ENCODE results near the gene ENPP3. TPM values are rescaled to one million over a fixed set of nuclear protein-coding genes. Genes with fewer than 3 reads are reported as not detected.
A peak's percentile ranks its signal among the peaks of the same experiment; 100 is the strongest.

The ENPP3 gene
- total and polyA plus RNA-seq, 2 of the 13 experiments (the other 11 are each of a cell fraction or from before 2014, with no cell fraction given), result 40.0 to 75.4 TPM

GRCh38 chr6:131635384-131636340 is 1.4 kb upstream of the ENPP3 start (continued):
- peak; percentile 97 for TF ChIP-seq ZNF770 (CRISPR knock-in tag; IDR thresholded peaks at IDR 0.05)
- peak; percentile 58; the same call in 1 of the 2 replicates for TF ChIP-seq NAIF1 (CRISPR knock-in tag; IDR thresholded peaks at IDR 0.05; ENCODE audit: borderline replicate concordance)
- peak; percentile 62 for TF ChIP-seq NCOR1 (IDR thresholded peaks at IDR 0.05; ENCODE audit: borderline replicate concordance, low read length)
- TF ChIP-seq HNRNPLL (IDR thresholded peaks at IDR 0.05; ENCODE audit: low read depth, low read length, poor library complexity, severe bottlenecking), result no peak
- TF ChIP-seq ZNF713 (CRISPR knock-in tag; IDR thresholded peaks at IDR 0.05), result no peak
- TF ChIP-seq POLR2G (IDR thresholded peaks at IDR 0.05; ENCODE audit: low read depth, low read length), result peak; percentile 87
- no peak for TF ChIP-seq KLF15 (CRISPR knock-in tag; IDR thresholded peaks at IDR 0.05; ENCODE audit: borderline replicate concordance)
- no peak for TF ChIP-seq SSRP1 (CRISPR knock-in tag; IDR thresholded peaks at IDR 0.05)
- TF ChIP-seq ZSCAN22 (CRISPR knock-in tag; IDR thresholded peaks at IDR 0.05), result no peak
- no peak for TF ChIP-seq ZNF260 (CRISPR knock-in tag; IDR thresholded peaks at IDR 0.05; ENCODE audit: borderline replicate concordance, low read depth)
- TF ChIP-seq ZNF430 (CRISPR knock-in tag; IDR thresholded peaks at IDR 0.05), result peak; percentile 92
- TF ChIP-seq KDM6A (CRISPR knock-in tag; IDR thresholded peaks at IDR 0.05; ENCODE audit: low read depth), result peak; percentile 43
- TF ChIP-seq MTA3 (CRISPR knock-in tag; IDR thresholded peaks at IDR 0.05), result 0 out of 2 replicates have a peak, but pooled peaks have one; percentile 13
- no peak for TF ChIP-seq NFAT5 (CRISPR knock-in tag; IDR thresholded peaks at IDR 0.05)
- TF ChIP-seq ELK4 (CRISPR knock-in tag; IDR thresholded peaks at IDR 0.05; ENCODE audit: borderline replicate concordance), result no peak
- TF ChIP-seq ZUFSP (CRISPR knock-in tag; IDR thresholded peaks at IDR 0.05; ENCODE audit: borderline replicate concordance), result no peak
- TF ChIP-seq FOXM1 (CRISPR knock-in tag; IDR thresholded peaks at IDR 0.05), result no peak
- 0 out of 2 replicates have a peak, but pooled peaks have one; percentile 75 for TF ChIP-seq ISX (CRISPR knock-in tag; conservative IDR thresholded peaks at IDR 0.05)
